Myocyte (in vitro differentiated cells): ENCODE results near the gene EVPL. TPM values are rescaled to one million over a fixed set of nuclear protein-coding genes. Genes with fewer than 3 reads are reported as not detected.
A peak's percentile ranks its signal among the peaks of the same experiment; 100 is the strongest.
"Not testable (repeated sequence)": the region's sequence is repeated elsewhere in the genome, so short reads cannot be mapped to it uniquely, and the experiment has no call there.

Experiments
- DNase-seq: peaks from one replicate; pipeline ENCODE4 v3.0.0-alpha.2; 2012; ENCODE audit warnings: low read depth
- polyA plus RNA-seq: library from polyadenylated mRNA; unstranded; fragments of >200 nt; gene quantifications from one replicate; pipeline ENCODE4 v1.2.1, GENCODE V29; 2012; ENCODE audit warnings: missing spikeins
- total RNA-seq: library from RNA; depleted of rRNA; stranded (reverse); fragments of >200 nt; gene quantifications from 2 replicates; pipeline ENCODE4 v1.2.3, GENCODE V29; 2014

Gene EVPL
- total RNA-seq = not detected in 2 replicates
- not detected for polyA plus RNA-seq

GRCh38 chr17:76027159-76027839 is at the start of gene EVPL:
TSS of gene EVPL (minus strand) at chr17:76027306. CDS start at chr17:76027198, 108 bp downstream.
- DNase-seq = no peak

GRCh38 chr17:76076146-76076764 is 49.1 kb upstream of the EVPL start:
- no peak for DNase-seq

- no peak for DNase-seq
These were observed 48.4 kb upstream of the EVPL start for GRCh38 chr17:76075364-76076145.

- no peak for DNase-seq
These were observed 47.6 kb upstream of the EVPL start, which contains the start of gene GALR2 for GRCh38 chr17:76074390-76075363. TSS of gene GALR2 (plus strand) at chr17:76074781. CDS start at chr17:76074884, 103 bp downstream.

- peak; percentile 92 for DNase-seq
These were observed 45.2 kb upstream of the EVPL start, which contains the start of gene SRP68 for GRCh38 chr17:76072148-76072858. TSS of gene SRP68 (minus strand) at chr17:76072517. CDS start at chr17:76072491, 26 bp downstream.

- no peak for DNase-seq
These were observed 44.5 kb upstream of the EVPL start for GRCh38 chr17:76071531-76072147.

- no peak for DNase-seq
These were observed 38.7 kb upstream of the EVPL start for GRCh38 chr17:76065775-76066174.

GRCh38 chr17:76063875-76064546 is 36.9 kb upstream of the EVPL start:
- no peak for DNase-seq

GRCh38 chr17:76058264-76058663 is 31.2 kb upstream of the EVPL start:
- DNase-seq = not testable (repeated sequence)

GRCh38 chr17:76056882-76057281 is 29.8 kb upstream of the EVPL start:
- DNase-seq = no peak

GRCh38 chr17:76054112-76054476 is 27.0 kb upstream of the EVPL start:
- peak; percentile 31 for DNase-seq

GRCh38 chr17:76053246-76054111 is 26.4 kb upstream of the EVPL start:
- DNase-seq = peak; percentile 30

- no peak for DNase-seq
These were observed 24.5 kb upstream of the EVPL start for GRCh38 chr17:76051561-76051960.

GRCh38 chr17:76050538-76051467 is 23.7 kb upstream of the EVPL start:
- peak; percentile 8 for DNase-seq

- no peak for DNase-seq
These were observed 22.9 kb upstream of the EVPL start for GRCh38 chr17:76049836-76050537.

- peak; percentile 24 for DNase-seq
These were observed 22.1 kb upstream of the EVPL start for GRCh38 chr17:76049239-76049638.
